ENCODE measurements around the gene SNRPD3.
"Not testable (repeated sequence)": the region's sequence is repeated elsewhere in the genome, so short reads cannot be mapped to it uniquely, and the experiment has no call there.

GRCh38 chr22:24606340-24606739, 50.5 kb downstream of the SNRPD3 start:
- TF ChIP-seq CTCF, POLR2A (IDR thresholded peaks at IDR 0.05): not testable (repeated sequence)
